HCT116 (cell line): Measurements from ENCODE around the gene PCGF5. TPM values are rescaled to one million over a fixed set of nuclear protein-coding genes. Genes with fewer than 3 reads are reported as not detected.
A peak's percentile ranks its signal among the peaks of the same experiment; 100 is the strongest.

ENCODE experiments used
- ATAC-seq: fragments of 200-7000 bp; cut with Tn5 transposase; 2 replicates; pipeline ENCODE4 v1.9.1; 2020; ENCODE audit warnings: mild to moderate bottlenecking, moderate library complexity
- BruUV-seq: library from RNA; stranded (reverse); fragments of 400-500 nt; replicated peaks from 2 replicates; lab custom pipeline; 2021; lab: Mats Ljungman, UMichigan
- CTCF ChIA-PET: fragments of 300-600 bp; sonication (Branson Sonifier 250); formaldehyde crosslinking; loops from one replicate; lab custom pipeline; 2021; ENCODE audit warnings: antibody characterized with exemption; lab: Charles Lee
- POLR2A ChIA-PET: fragments of 300-600, 350-600 bp; sonication (Branson Sonifier 250); formaldehyde crosslinking; loops from one replicate; lab custom pipeline; 2021; ENCODE audit warnings: antibody characterized with exemption; lab: Charles Lee
- RAD21 ChIA-PET, 2 experiments: fragments of 300-600 bp; sonication (Branson Sonifier 250); formaldehyde crosslinking; loops; one replicate each; lab custom pipeline; 2023; ENCODE audit warnings: low total read pairs in 2 of 2; ENCODE audit not compliant: uncharacterized antibody in 2 of 2, unreplicated experiment in 2 of 2, low non-redundant PET in 1 of 2; lab: Charles Lee
- DNase-seq: peaks from one replicate; pipeline ENCODE4 v3.0.0-alpha.2; 2010; ENCODE audit warnings: low read depth, low spot score
- H2AFZ ChIP-seq: fragments of 200-600 bp; shearing (Covaris generic), sonication (generic); 2 replicates; pipeline ENCODE4 v1.6.1; 2017; ENCODE audit warnings: low read depth, mixed run types, mixed read lengths, antibody characterized with exemption, low read length; ENCODE audit not compliant: poor library complexity, severe bottlenecking
- H3K27ac ChIP-seq: 2 replicates; pipeline ENCODE4 v1.5.1; 2012; ENCODE audit warnings: low read depth, low read length
- H3K27me3 ChIP-seq: fragments of 200-600 bp; sonication (generic); 2 replicates; pipeline ENCODE4 v1.6.1; 2016; ENCODE audit warnings: mixed run types, low read length, mixed read lengths; ENCODE audit not compliant: insufficient read depth
- H3K36me3 ChIP-seq, 2 experiments: fragments of 200-500 bp in 1 of 2; fragments of 200-600 bp in 1 of 2; sonication (Bioruptor generic) in 1 of 2; sonication (generic) in 1 of 2; 2 replicates each; pipeline versions ENCODE4 v1.5.1 to v1.6.1; 2014 to 2016; ENCODE audit warnings: low read length in 2 of 2, inconsistent platforms in 1 of 2, mixed read lengths in 1 of 2, mixed run types in 1 of 2; ENCODE audit not compliant: insufficient read depth in 2 of 2, control insufficient read depth in 1 of 2
- H3K4me1 ChIP-seq, 2 experiments: fragments of 200-600 bp in 1 of 2; sonication (generic) in 1 of 2; 2 replicates each; pipeline versions ENCODE4 v1.5.1 to v1.6.1; 2012 to 2017; ENCODE audit warnings: low read length in 2 of 2, inconsistent platforms in 1 of 2, mild to moderate bottlenecking in 1 of 2, mixed read lengths in 1 of 2, mixed run types in 1 of 2, moderate library complexity in 1 of 2; ENCODE audit not compliant: insufficient read depth in 2 of 2, control insufficient read depth in 1 of 2
- H3K4me2 ChIP-seq: fragments of 200-600 bp; sonication (generic); 2 replicates; pipeline ENCODE4 v1.6.1; 2017; ENCODE audit warnings: mixed run types, low read length, mixed read lengths
- H3K4me3 ChIP-seq, 2 experiments: fragments of 200-600 bp in 1 of 2; sonication (generic) in 1 of 2; replicated peaks in 1 of 2; 2 replicates each; pipeline ENCODE4 v1.5.1; 2011 to 2016; ENCODE audit warnings: low read length in 2 of 2, control low read depth in 1 of 2, low read depth in 1 of 2, mild to moderate bottlenecking in 1 of 2, mixed read lengths in 1 of 2, mixed run types in 1 of 2
- H3K79me2 ChIP-seq: fragments of 200-600 bp; sonication (generic); 2 replicates; pipeline ENCODE4 v1.6.1; 2017; ENCODE audit warnings: mild to moderate bottlenecking, mixed run types, low read length, moderate library complexity, mixed read lengths; ENCODE audit not compliant: insufficient read depth
- H3K9ac ChIP-seq: fragments of 200-600 bp; sonication (generic); 2 replicates; pipeline ENCODE4 v1.6.1; 2016; ENCODE audit warnings: low read length, mixed read lengths
- H3K9me2 ChIP-seq: fragments of 200-600 bp; sonication (generic), shearing (Covaris generic); 2 replicates; pipeline ENCODE4 v1.6.1; 2017; ENCODE audit warnings: mixed run types, mild to moderate bottlenecking, moderate library complexity; ENCODE audit not compliant: insufficient read depth
- H3K9me3 ChIP-seq, 2 experiments: fragments of 200-500 bp in 1 of 2; fragments of 200-600 bp in 1 of 2; sonication (Bioruptor generic) in 1 of 2; sonication (generic) in 1 of 2; 2 replicates each; pipeline ENCODE4 v1.6.1; 2014 to 2017; ENCODE audit warnings: low read length in 2 of 2, mixed read lengths in 2 of 2, inconsistent platforms in 1 of 2, low read depth in 1 of 2, mild to moderate bottlenecking in 1 of 2, mixed run types in 1 of 2, moderate library complexity in 1 of 2; ENCODE audit not compliant: control insufficient read depth in 1 of 2, insufficient read depth in 1 of 2
- H4K20me1 ChIP-seq: fragments of 200-600 bp; sonication (generic), shearing (Covaris generic); 2 replicates; pipeline ENCODE4 v1.6.1; 2017; ENCODE audit warnings: mixed run types, mild to moderate bottlenecking, moderate library complexity; ENCODE audit not compliant: insufficient read depth
- CBX3 ChIP-seq: IDR thresholded peaks from 2 replicates; pipeline ENCODE4 v1.6.1; 2012; ENCODE audit warnings: low read depth
- CEBPB ChIP-seq: IDR thresholded peaks from 2 replicates; pipeline ENCODE4 v1.6.1; 2012; ENCODE audit warnings: low read depth
- EGR1 ChIP-seq: IDR thresholded peaks from 2 replicates; pipeline ENCODE4 v1.6.1; 2012; ENCODE audit warnings: low read depth
- ELF1 ChIP-seq: IDR thresholded peaks from 2 replicates; pipeline ENCODE4 v1.6.1; 2012; ENCODE audit warnings: low read depth, borderline replicate concordance
- EZH2 ChIP-seq: fragments of 200-600 bp; sonication (generic); IDR thresholded peaks from 2 replicates; pipeline ENCODE4 v1.6.1; 2017; ENCODE audit warnings: antibody characterized with exemption, mixed run types
- JUND ChIP-seq: IDR thresholded peaks from 2 replicates; pipeline ENCODE4 v1.6.1; 2012
- RAD21 ChIP-seq: IDR thresholded peaks from 2 replicates; pipeline ENCODE4 v1.6.1; 2012; ENCODE audit warnings: low read depth, mild to moderate bottlenecking
- SIN3A ChIP-seq: IDR thresholded peaks from 2 replicates; pipeline ENCODE4 v1.6.1; 2012; ENCODE audit warnings: low read depth
- SP1 ChIP-seq: IDR thresholded peaks from 2 replicates; pipeline ENCODE4 v1.6.1; 2012; ENCODE audit warnings: low read depth
- SRF ChIP-seq: IDR thresholded peaks from 2 replicates; pipeline ENCODE4 v1.6.1; 2012; ENCODE audit warnings: low read depth
- TCF7L2 ChIP-seq: IDR thresholded peaks from 2 replicates; pipeline ENCODE4 v1.7.0; 2011; ENCODE audit warnings: borderline replicate concordance, inconsistent platforms; ENCODE audit not compliant: insufficient read depth, insufficient read length; ENCODE audit errors: extremely low read depth
- YY1 ChIP-seq: IDR thresholded peaks from 2 replicates; pipeline ENCODE4 v1.6.1; 2011; ENCODE audit warnings: low read length, low read depth, moderate library complexity, mild to moderate bottlenecking; ENCODE audit not compliant: insufficient replicate concordance; ENCODE audit errors: extremely low read depth
- ZFX ChIP-seq: fragments of 450-650 bp; IDR thresholded peaks from 2 replicates; pipeline ENCODE4 v1.6.1; 2017
- intact Hi-C: fragments of 100-400 bp; cut with micrococcal nuclease; formaldehyde crosslinking; loops from 2 replicates; pipeline ENCODE4 v1.10.0; 2022
- total RNA-seq: library from RNA; stranded (reverse); gene quantifications from one replicate; pipeline ENCODE4 v1.2.1, GENCODE V29; 2021; ENCODE audit not compliant: unreplicated experiment
- TF ChIP-seq, protein P1 (sequence below): IDR thresholded peaks from 2 replicates; pipeline ENCODE4 v1.6.1; 2012
- TF ChIP-seq, protein P2 (sequence below): IDR thresholded peaks from 2 replicates; pipeline ENCODE4 v1.6.1; 2012; ENCODE audit warnings: low read depth
- TF ChIP-seq, protein P3 (sequence below): IDR thresholded peaks from 2 replicates; pipeline ENCODE4 v1.6.1; 2012
- TF ChIP-seq, protein P4 (sequence below), 3 experiments: fragments of 200-600 bp in 1 of 3; sonication (generic) in 1 of 3; IDR thresholded peaks in 2 of 3; conservative IDR thresholded peaks in 1 of 3; 2 replicates each; pipeline ENCODE4 v1.5.1; 2012 to 2017; ENCODE audit warnings: low read depth in 2 of 3, low read length in 2 of 3, antibody characterized with exemption in 1 of 3, borderline replicate concordance in 1 of 3, control low read depth in 1 of 3, mild to moderate bottlenecking in 1 of 3, mixed read lengths in 1 of 3, mixed run types in 1 of 3, moderate library complexity in 1 of 3; ENCODE audit not compliant: insufficient read depth in 1 of 3

The PCGF5 gene
- total RNA-seq, 1 experiment from 2014 or later: 27.5 TPM

DNA sequence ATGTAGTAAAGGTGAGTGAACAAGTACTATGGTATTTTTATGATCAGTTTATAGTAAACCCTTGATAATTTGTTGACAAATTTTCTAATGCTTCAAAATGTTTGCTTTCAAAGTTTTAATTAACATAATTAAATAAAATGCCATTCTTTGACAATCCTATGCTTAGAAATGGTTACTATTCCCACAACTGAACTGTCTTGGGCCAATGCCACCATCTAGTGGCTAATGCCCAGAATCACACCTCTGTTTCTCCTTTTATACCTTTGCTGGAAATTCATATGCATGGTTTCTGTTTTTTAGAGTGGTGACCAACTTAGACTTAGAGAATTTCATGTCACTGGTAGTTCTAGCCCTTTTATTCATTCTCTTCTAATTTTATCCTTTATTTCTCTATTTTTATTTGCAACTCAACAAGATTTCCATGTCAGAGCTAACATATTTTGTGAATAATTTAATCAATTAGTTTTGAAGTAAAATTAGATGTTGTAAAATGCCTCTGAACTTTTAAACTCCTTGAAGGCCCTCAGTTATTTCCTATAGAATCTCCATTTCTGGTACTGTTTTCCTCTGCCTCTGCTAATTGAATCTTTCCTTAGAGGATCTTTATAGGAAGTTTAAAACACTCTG lies 31.1 kb downstream of the PCGF5 start:
- Histone ChIP-seq H3K9me2 (no peaks in the 10 kb centered on the region), H3K79me2 (no peaks in the 10 kb centered on the region), H3K27me3 (no peaks in the 10 kb centered on the region), H3K36me3 (peaks cover 2 to 6% of the 10 kb centered on the region in 2 experiments; a peak in 1 of 4 replicates), H3K27ac (no peak overlapping the region), H3K9ac (no peak overlapping the region), H4K20me1 (no peaks in the 10 kb centered on the region), H3K9me3 (no peaks in the 10 kb centered on the region), H3K4me3 (no peak overlapping the region), H3K4me2 (no peak overlapping the region), H2AFZ (no peak overlapping the region)
- peak; percentile 6 for DNase-seq
- intact Hi-C loops: loop anchor here (1.0 to 2.0 kb wide), 5 partner anchors 163 to 371 kb away; no protein-coding TSS in a partner anchor
- RAD21 ChIA-PET: interaction anchor here (0.9 to 2.2 kb wide), 5 partner anchors 88 to 340 kb away, joined by 3 to 5 read pairs (median 4); no protein-coding TSS in a partner anchor
- CTCF ChIA-PET: interaction anchor here (0.7 to 3.2 kb wide), 9 partner anchors 10 to 390 kb away, joined by 3 to 42 read pairs (median 5); no protein-coding TSS in a partner anchor
- TF ChIP-seq RAD21 (peak; percentile 92), CEBPB (no peak), SRF (no peak), EGR1 (no peak), ELF1 (no peak), JUND (no peak), EZH2 (no peak), TCF7L2 (no peak), SIN3A (no peak), SP1 (no peak), ZFX (no peak), YY1 (no peak), CBX3 (no peak; the same call in 1 of the 2 replicates)
- TF ChIP-seq, protein P1, sequence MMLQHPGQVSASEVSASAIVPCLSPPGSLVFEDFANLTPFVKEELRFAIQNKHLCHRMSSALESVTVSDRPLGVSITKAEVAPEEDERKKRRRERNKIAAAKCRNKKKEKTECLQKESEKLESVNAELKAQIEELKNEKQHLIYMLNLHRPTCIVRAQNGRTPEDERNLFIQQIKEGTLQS: no peak
- TF ChIP-seq, protein P2, sequence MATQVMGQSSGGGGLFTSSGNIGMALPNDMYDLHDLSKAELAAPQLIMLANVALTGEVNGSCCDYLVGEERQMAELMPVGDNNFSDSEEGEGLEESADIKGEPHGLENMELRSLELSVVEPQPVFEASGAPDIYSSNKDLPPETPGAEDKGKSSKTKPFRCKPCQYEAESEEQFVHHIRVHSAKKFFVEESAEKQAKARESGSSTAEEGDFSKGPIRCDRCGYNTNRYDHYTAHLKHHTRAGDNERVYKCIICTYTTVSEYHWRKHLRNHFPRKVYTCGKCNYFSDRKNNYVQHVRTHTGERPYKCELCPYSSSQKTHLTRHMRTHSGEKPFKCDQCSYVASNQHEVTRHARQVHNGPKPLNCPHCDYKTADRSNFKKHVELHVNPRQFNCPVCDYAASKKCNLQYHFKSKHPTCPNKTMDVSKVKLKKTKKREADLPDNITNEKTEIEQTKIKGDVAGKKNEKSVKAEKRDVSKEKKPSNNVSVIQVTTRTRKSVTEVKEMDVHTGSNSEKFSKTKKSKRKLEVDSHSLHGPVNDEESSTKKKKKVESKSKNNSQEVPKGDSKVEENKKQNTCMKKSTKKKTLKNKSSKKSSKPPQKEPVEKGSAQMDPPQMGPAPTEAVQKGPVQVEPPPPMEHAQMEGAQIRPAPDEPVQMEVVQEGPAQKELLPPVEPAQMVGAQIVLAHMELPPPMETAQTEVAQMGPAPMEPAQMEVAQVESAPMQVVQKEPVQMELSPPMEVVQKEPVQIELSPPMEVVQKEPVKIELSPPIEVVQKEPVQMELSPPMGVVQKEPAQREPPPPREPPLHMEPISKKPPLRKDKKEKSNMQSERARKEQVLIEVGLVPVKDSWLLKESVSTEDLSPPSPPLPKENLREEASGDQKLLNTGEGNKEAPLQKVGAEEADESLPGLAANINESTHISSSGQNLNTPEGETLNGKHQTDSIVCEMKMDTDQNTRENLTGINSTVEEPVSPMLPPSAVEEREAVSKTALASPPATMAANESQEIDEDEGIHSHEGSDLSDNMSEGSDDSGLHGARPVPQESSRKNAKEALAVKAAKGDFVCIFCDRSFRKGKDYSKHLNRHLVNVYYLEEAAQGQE: no peak
- TF ChIP-seq, protein P3, sequence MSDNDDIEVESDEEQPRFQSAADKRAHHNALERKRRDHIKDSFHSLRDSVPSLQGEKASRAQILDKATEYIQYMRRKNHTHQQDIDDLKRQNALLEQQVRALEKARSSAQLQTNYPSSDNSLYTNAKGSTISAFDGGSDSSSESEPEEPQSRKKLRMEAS: no peak
- TF ChIP-seq, protein P4, sequence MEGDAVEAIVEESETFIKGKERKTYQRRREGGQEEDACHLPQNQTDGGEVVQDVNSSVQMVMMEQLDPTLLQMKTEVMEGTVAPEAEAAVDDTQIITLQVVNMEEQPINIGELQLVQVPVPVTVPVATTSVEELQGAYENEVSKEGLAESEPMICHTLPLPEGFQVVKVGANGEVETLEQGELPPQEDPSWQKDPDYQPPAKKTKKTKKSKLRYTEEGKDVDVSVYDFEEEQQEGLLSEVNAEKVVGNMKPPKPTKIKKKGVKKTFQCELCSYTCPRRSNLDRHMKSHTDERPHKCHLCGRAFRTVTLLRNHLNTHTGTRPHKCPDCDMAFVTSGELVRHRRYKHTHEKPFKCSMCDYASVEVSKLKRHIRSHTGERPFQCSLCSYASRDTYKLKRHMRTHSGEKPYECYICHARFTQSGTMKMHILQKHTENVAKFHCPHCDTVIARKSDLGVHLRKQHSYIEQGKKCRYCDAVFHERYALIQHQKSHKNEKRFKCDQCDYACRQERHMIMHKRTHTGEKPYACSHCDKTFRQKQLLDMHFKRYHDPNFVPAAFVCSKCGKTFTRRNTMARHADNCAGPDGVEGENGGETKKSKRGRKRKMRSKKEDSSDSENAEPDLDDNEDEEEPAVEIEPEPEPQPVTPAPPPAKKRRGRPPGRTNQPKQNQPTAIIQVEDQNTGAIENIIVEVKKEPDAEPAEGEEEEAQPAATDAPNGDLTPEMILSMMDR (IDR thresholded peaks at IDR 0.05 in 2 of 3, conservative IDR thresholded peaks at IDR 0.05 in 1 of 3; ENCODE audit: borderline replicate concordance in 1 of 3, insufficient read depth in 1 of 3, low read depth in 2 of 3, low read length in 2 of 3): peak; percentile 78 to 87 (median 86)
- TF ChIP-seq, all 23 proteins: peak for 2
- no TSS peak for BruUV-seq
- ATAC-seq: peak; percentile 60; the same call in 1 of the 2 replicates
- no peaks in the 10 kb centered on the region for H3K4me1 ChIP-seq
- POLR2A ChIA-PET: no interaction called here
